GM10248 (cell line): Measurements from ENCODE around the gene TMEM30B.
A peak's percentile ranks its signal among the peaks of the same experiment; 100 is the strongest.

Experiments used
- CTCF ChIA-PET: fragments of 300-600 bp; sonication (Branson Sonifier 250); formaldehyde crosslinking; extraction: SDS; loops from one replicate; lab custom pipeline; 2021; ENCODE audit warnings: antibody characterized with exemption; lab: Yijun Ruan, JAX
- POLR2A ChIA-PET: fragments of 350-650 bp; sonication (Branson Sonifier 250); formaldehyde crosslinking; extraction: SDS; loops from one replicate; lab custom pipeline; 2020; ENCODE audit warnings: antibody characterized with exemption; lab: Yijun Ruan, JAX
- DNase-seq: peaks from one replicate; pipeline ENCODE4 v3.0.0; 2012; ENCODE audit errors: extremely low spot score
- TF ChIP-seq, protein P1 (sequence below): IDR thresholded peaks from 2 replicates; pipeline ENCODE4 v1.5.1; 2012; ENCODE audit warnings: mild to moderate bottlenecking, low read depth; ENCODE audit errors: extremely low read depth, missing control alignments, control extremely low read depth

TMEM30B gene

DNA sequence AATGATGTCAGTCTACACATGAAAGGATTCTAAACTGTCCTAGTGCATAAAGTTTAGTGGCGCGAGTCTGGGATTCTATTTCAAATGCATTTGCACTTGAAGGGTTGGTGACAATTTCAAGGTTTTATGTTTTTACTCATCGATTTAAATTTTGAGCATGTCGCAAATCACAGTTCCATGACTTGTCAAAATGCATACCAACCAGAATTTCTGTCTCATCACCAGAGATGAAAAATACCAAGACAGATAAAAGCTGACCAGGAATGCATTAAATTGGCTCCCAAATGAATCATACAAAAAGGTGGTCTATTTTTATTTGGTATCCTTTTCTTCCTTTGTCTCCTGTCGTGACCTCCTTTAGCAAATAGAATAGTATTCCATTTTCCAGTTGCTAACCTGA, 25.2 kb downstream of the TMEM30B start:
- CTCF ChIA-PET, result interaction anchor here (4.6 to 9.0 kb wide), 2 partner anchors 38 to 631 kb away, joined by 26 to 111 read pairs; no protein-coding TSS in a partner anchor
- no peak for DNase-seq
- TF ChIP-seq, protein P1, sequence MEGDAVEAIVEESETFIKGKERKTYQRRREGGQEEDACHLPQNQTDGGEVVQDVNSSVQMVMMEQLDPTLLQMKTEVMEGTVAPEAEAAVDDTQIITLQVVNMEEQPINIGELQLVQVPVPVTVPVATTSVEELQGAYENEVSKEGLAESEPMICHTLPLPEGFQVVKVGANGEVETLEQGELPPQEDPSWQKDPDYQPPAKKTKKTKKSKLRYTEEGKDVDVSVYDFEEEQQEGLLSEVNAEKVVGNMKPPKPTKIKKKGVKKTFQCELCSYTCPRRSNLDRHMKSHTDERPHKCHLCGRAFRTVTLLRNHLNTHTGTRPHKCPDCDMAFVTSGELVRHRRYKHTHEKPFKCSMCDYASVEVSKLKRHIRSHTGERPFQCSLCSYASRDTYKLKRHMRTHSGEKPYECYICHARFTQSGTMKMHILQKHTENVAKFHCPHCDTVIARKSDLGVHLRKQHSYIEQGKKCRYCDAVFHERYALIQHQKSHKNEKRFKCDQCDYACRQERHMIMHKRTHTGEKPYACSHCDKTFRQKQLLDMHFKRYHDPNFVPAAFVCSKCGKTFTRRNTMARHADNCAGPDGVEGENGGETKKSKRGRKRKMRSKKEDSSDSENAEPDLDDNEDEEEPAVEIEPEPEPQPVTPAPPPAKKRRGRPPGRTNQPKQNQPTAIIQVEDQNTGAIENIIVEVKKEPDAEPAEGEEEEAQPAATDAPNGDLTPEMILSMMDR, result no peak
- POLR2A ChIA-PET, result no interaction called here

DNA sequence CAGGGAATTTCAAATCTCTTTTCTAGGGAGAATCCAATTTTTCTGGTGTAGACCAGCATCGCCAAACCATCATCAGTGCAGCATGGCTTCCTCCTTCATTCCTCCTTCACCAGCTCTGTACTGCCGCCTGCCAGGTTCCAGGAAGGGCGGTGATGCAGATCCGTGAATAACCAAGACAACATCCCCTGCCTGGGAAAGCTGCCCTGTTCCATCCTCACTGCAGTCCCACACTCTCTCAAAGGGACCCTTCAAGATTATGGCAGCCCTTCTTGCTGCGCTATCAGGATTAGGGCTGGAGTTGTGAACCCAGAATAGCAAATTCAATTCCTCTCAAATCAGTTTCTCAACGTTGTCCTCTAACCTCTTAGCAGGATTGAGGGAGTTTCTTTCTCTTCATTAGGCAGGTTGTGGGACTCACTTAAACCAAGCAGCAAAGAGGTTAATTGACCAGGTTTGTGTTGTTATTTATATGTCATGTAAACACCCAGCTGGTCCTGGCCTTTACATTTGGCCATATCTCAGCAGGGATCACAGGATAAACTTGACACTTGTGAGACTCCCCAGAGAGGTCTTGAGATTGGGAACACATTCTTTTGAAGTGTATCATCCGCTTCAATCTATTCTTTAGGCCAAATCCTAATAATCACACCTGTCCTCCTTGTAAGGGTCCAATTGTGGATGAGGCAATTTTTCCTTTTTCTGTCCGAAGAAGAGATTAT, 26.2 kb downstream of the TMEM30B start:
- CTCF ChIA-PET, result interaction anchor here (0.6 to 9.0 kb wide), 4 partner anchors 10 to 775 kb away, joined by 3 to 111 read pairs (median 15); no protein-coding TSS in a partner anchor
- POLR2A ChIA-PET, result no interaction called here
- no peak for DNase-seq
- TF ChIP-seq, protein P1, result no peak

DNA sequence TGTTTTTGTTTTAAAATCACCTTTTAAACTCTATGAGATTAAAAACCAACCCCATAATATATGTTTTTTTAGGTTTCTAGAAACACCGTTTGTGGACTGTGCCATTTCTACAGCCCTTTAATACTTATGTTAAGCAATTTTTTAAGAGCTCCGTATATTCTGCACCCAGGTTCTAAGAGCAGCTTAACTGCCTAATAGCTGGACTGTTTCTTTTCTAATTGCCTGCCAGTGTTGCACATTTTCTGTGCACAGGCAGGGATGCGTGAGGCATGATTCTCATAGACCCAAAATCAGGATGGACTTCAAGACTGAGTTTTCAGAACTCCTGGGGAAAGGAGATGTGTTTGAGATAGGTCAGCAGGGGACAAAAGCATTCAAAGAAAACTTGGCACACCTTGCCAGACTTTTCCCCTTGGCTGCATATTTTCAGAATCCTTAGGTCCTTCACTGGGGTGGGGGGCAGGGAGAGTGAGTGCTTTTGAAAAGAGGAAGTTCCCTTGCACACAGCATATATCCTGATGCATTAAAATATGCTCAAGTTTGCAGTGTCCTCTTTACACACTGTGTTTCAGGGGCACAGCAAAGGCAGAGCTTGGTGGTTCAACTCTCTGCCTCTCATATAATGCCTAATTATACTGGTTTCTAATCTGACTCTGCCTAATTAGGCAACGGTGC, 27.9 kb downstream of the TMEM30B start:
- TF ChIP-seq, protein P1, result no peak
- CTCF ChIA-PET, result interaction anchor here (0.6 to 9.0 kb wide), 22 partner anchors 9 to 922 kb away, joined by 3 to 111 read pairs (median 4); no protein-coding TSS in a partner anchor
- POLR2A ChIA-PET, result no interaction called here
- no peak for DNase-seq

DNA sequence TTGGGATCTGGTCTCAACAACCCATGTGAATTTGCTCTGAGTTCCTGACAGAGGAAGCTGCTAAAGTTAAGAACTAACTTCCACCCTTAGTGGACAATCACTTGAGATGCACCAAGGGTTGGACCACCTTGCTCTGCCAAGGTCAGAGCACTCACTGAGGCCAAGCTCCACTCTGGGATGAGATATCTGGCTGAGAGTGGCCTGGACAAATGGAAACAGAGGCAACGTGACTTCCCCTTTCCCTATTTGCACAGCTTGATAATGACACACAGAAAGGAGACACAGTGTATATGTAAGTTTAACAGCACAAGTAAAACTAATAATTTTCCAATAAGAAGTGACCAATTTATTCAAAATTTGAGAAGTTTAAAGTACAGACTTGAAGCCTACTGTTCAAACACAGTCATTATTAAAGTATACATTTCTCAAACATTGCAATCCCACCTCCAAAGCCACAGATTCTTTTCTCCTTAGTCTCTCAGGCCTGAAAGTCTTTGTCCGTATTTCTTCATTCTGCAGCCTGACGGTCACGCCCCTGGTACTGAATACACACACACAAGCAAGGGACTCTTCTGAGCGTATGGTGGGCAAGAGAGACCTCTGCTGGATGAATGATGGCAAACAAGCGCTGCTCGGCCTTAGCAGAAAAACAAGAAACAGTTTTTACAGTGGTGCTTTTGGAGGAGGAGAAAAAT, 28.6 kb downstream of the TMEM30B start:
- TF ChIP-seq, protein P1, result peak; percentile 86
- ChIA-PET CTCF (interaction anchor here (0.7 to 9.0 kb wide), 26 partner anchors 8 to 1062 kb away, joined by 3 to 111 read pairs (median 4); no protein-coding TSS in a partner anchor), POLR2A (no interaction called here)
- peak; percentile 68 for DNase-seq

DNA sequence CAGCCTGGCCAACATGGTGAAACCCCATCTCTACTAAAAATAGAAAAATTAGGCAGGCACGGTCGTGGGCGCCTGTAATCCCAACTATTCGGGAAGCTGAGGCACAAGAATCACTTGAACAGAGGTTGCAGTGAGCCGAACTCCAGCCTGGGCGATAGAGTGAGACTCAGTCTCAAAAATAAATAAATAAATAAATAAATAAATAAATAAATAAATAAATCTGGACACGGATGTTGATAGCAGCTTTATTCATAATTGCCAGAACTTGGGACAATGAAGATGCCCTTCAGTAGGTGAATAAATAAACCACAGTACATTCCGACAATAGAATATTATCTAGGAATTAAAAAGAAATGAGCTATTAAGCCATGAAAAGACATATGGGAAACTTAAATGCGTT, 31.1 kb downstream of the TMEM30B start:
- ChIA-PET CTCF (interaction anchor here (0.8 to 9.0 kb wide), 2 partner anchors 10 to 625 kb away, joined by 3 to 111 read pairs; no protein-coding TSS in a partner anchor), POLR2A (no interaction called here)
- no peak for DNase-seq
- TF ChIP-seq, protein P1, result no peak

DNA sequence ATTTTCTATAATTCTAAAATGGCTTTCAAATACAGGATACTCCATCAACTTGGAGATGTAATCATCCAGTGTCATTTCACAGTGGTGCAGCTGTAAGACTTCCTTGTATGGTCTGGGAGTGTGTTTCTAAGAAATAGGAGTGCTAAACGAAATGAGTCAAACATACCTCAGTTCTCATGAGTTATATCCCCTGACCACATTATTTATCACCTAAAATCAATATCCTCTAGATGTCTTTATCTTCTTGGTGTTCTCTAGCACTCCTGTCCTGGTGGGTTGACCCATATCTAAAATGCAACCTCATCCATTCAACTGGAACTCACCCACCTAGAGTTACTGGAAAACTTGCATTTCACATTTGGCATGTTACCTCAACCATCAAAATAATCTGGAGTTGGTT, 33.2 kb downstream of the TMEM30B start:
- TF ChIP-seq, protein P1, result no peak
- ChIA-PET POLR2A (no interaction called here), CTCF (interaction anchor here (1.1 kb wide), 1 partner anchor 623 kb away, joined by 3 read pairs; no protein-coding TSS in a partner anchor)
- DNase-seq, result no peak
